Activated T-cell treated with anti-CD3 and anti-CD28 coated beads for 4 hours (primary cell): ENCODE data around the gene ANKFN1.

Experiments used
- DNase-seq: peaks from one replicate; pipeline ENCODE4 v3.0.0-alpha.2; 2020

Gene ANKFN1

GRCh38 chr17:56152874-56153602, at the start of gene ANKFN1:
ANKFN1 (plus strand) TSS chr17:56153475; CDS start chr17:56212668, 59,193 bp downstream.
- DNase-seq = no peak

GRCh38 chr17:56108811-56109284, 44.4 kb upstream of the ANKFN1 start:
- DNase-seq = no peak

GRCh38 chr17:56109836-56110235, 43.4 kb upstream of the ANKFN1 start:
- no peak for DNase-seq

- no peak for DNase-seq
These were observed 42.7 kb upstream of the ANKFN1 start for GRCh38 chr17:56110463-56111135.

GRCh38 chr17:56111706-56112485, 41.4 kb upstream of the ANKFN1 start:
- no peak for DNase-seq

- no peak for DNase-seq
These were observed 39.8 kb upstream of the ANKFN1 start for GRCh38 chr17:56113486-56113885.

GRCh38 chr17:56114469-56114868, 38.8 kb upstream of the ANKFN1 start:
- DNase-seq = no peak

GRCh38 chr17:56119191-56119590, 34.1 kb upstream of the ANKFN1 start:
- no peak for DNase-seq

- no peak for DNase-seq
These were observed 33.3 kb upstream of the ANKFN1 start for GRCh38 chr17:56119936-56120335.

- no peak for DNase-seq
These were observed 31.9 kb upstream of the ANKFN1 start for GRCh38 chr17:56121191-56122051.

GRCh38 chr17:56125830-56126819, 27.1 kb upstream of the ANKFN1 start:
- DNase-seq = no peak

- no peak for DNase-seq
These were observed 23.2 kb upstream of the ANKFN1 start for GRCh38 chr17:56130026-56130425.

- DNase-seq = no peak
These were observed 22.6 kb upstream of the ANKFN1 start for GRCh38 chr17:56130631-56131030.

GRCh38 chr17:56131431-56131830, 21.8 kb upstream of the ANKFN1 start:
- DNase-seq = no peak

GRCh38 chr17:56136301-56136700, 17.0 kb upstream of the ANKFN1 start:
- DNase-seq = no peak

- DNase-seq = no peak
These were observed 12.0 kb upstream of the ANKFN1 start for GRCh38 chr17:56141046-56141839.

- DNase-seq = no peak
These were observed 10.9 kb upstream of the ANKFN1 start for GRCh38 chr17:56142325-56142724.

GRCh38 chr17:56142781-56143180, 10.5 kb upstream of the ANKFN1 start:
- DNase-seq = no peak

- no peak for DNase-seq
These were observed 9.1 kb upstream of the ANKFN1 start for GRCh38 chr17:56144223-56144622.

- no peak for DNase-seq
These were observed 6.7 kb upstream of the ANKFN1 start for GRCh38 chr17:56146534-56146933.
